HT-29 (cell line): ENCODE measurements around the gene BROX. TPM values are rescaled to one million over a fixed set of nuclear protein-coding genes. Genes with fewer than 3 reads are reported as not detected.
A peak's percentile ranks its signal among the peaks of the same experiment; 100 is the strongest.
"Not testable (repeated sequence)": the region's sequence is repeated elsewhere in the genome, so short reads cannot be mapped to it uniquely, and the experiment has no call there.

Source experiments
- DNase-seq: peaks from one replicate; pipeline ENCODE4 v3.0.0-alpha.2; 2015; ENCODE audit warnings: low spot score
- total RNA-seq: library from RNA; depleted of rRNA; stranded (reverse); fragments of >200 nt; shearing (Covaris generic); gene quantifications from 2 replicates; pipeline ENCODE4 v1.2.3, GENCODE V29; 2014

The BROX gene
- total RNA-seq, 1 experiment from 2014 or later: 21.0 TPM

GRCh38 chr1:222732216-222733159 is 20.1 kb downstream of the BROX start:
- DNase-seq: no peak

- no peak for DNase-seq
Measured at GRCh38 chr1:222734740-222735139, 22.4 kb downstream of the BROX start.

- DNase-seq: no peak
Measured at GRCh38 chr1:222736470-222736869, 24.1 kb downstream of the BROX start.

GRCh38 chr1:222736972-222737371 is 24.6 kb downstream of the BROX start, which contains the start of gene FAM177B:
TSS of gene FAM177B (plus strand) at chr1:222737202. CDS start at chr1:222746546, 9,344 bp downstream.
- peak; percentile 62 for DNase-seq

- no peak for DNase-seq
Measured at GRCh38 chr1:222739465-222739864, 27.1 kb downstream of the BROX start.

- no peak for DNase-seq
Measured at GRCh38 chr1:222739929-222740328, 27.6 kb downstream of the BROX start.

DNA sequence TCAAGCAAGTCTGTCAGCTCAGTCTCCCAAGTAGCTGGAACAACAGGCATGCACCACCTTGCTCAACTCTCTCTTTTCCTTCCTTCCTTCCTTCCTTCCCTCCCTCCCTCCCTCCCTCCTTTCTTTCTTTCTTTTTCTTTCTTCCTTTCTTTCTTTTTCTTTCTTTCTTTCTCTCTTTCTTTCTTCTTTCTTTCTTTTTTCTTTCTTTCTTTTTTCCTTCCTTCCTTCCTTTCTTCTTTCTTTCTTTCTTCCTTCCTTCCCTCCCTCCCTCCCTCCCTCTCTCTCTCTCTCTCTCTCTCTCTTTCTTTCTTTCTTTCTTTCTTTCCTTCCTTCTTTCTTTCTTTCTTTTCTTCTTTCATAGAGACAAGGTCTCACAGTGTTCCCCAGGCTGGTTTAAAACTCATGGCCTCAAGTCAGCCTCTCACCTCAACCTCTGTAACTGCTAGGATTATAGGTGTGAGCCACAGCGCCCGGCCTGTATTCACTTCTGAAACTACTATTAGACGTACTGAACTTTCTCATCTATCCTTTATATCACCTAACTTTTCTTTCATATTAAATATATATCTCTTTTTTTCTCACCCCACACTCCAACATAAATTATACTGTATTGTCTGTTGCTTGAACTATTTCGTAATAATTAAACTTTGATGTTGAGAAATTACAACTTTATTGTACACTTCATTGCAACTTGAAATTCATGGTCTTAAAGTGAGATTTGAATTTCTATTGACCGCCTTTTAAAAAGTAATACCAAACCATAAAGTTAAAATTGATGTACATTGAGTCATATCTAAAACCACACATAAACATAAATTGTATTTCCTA is 29.5 kb downstream of the BROX start:
- not testable (repeated sequence) for DNase-seq

DNA sequence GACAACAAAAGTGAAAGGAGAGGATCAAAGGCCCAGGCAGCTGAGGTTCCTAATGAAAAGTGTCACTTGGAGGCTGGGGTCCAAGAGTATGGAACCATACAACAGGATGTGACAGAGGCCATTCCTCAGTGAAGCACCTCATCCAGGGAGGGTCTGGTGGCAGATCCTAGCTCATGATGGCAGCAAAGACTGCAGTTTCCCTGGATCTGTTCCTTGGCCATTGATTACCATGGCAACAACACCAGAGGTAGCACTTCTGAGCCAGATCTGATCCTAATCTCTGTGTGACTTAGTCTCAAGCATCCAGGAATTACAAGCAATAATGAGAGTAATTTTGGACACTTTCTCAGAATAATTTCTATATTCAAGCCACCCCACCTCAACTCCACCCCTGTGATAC is 37.6 kb downstream of the BROX start:
- DNase-seq: no peak

DNA sequence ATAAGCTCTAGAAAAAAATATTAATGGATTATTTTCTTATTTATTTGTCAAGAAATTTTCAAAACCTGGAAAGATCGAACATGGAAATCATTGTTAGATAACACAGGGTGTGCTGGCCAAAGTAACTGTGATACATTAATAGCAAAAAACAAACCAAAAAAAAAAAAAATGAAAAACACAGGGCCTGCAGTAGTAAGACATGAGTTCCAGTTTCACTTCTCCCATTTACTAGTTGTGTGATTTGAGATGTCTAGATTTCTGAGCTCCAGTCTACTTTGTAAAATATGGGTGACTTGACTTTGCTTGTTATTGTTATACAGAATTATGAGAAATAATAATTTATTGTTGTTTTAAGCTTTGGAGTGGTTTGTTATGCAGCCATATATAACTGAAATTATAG is 38.3 kb downstream of the BROX start:
- DNase-seq: no peak

GRCh38 chr1:222751255-222751654 is 38.9 kb downstream of the BROX start:
- DNase-seq: no peak

DNA sequence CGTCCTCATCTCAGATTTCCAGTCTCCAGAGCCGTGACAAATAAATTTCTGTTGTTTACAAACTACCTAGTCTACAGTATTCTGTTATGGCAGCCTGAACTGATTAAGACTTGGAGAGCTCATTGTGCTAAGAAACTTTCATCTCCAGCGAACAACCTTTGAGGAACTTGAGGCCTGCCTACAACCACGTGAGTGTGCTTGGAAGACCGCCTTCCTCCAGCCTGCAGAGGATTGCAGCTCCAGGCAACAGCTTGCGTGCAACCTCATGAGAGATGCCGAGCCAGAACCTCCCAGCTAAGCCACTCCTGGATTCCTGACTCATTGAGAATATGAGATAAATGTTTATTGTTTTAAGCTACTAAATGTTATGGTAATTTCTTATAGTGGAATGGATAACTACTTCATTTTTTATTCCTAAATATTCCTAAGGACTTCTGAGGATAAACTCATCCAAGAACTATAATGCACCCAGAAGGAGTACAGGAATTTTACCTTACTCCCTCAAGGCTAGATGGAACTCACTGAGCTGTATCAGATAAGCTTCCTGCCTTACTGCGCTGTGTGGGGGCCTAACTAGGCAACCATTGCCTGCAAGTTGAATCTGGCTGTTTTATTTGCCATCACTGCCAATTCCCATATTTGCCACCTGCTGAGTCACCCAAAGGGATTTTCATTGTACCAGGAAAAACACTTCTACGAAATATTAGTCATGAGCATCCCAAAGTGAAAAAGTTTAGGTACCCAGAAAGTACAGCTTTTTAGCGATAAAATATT is 42.2 kb downstream of the BROX start:
- no peak for DNase-seq

DNA sequence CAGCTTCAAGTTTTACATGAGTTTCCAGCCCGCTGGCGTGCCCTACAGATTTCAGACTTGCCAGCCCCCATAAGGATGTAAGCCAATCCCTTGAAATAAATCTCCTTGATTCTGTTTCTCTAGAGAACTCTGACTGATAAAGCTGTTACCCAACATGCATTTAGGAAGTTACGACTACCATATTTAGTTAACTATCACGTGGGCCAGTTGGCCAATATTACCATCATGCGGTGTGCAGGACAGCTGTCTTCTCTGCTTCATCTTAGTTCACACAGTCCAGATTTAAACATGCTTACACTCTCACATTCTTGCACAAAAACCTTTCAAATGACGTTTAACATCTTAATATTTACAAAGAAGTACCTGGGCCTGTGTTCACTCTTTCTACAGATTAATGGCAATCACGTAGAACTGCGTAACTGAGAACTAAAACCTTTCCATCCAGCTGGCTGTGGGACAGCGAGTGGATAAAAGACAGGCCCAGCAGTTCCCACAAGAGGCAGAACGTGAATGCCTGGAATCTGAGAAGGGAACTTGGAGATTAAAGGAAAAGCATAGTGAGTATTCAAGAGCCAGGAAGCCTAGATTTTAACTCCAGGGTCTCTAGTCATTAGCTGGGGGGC is 45.4 kb downstream of the BROX start:
- DNase-seq: no peak

DNA sequence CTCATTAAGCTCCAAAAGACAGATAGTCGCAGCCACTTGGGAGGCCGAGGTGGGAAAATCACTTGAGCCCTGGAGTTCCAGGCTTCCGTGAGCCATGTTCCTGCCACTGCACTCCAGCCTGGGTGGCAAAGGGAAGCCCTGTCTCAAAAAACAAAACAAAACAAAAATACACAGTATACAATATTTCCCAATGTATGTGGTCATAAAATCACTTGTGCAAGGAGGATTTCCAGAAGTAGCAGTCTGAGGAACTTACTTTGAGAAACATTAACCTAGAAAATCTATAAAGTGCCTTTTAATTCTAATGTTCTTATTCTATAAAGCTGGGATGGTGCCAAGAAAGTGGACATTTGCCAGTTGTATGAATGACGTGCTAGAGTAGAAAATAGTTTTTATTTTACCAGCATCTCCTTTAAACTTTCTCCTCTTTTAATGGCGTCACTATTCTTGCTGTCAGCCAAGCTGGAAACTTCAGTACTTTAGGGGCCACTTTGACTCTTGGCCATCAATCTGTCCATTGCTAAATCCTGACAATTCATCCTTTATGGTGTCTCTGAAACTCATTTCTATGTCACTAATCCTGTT is 47.2 kb downstream of the BROX start:
- DNase-seq: no peak

DNA sequence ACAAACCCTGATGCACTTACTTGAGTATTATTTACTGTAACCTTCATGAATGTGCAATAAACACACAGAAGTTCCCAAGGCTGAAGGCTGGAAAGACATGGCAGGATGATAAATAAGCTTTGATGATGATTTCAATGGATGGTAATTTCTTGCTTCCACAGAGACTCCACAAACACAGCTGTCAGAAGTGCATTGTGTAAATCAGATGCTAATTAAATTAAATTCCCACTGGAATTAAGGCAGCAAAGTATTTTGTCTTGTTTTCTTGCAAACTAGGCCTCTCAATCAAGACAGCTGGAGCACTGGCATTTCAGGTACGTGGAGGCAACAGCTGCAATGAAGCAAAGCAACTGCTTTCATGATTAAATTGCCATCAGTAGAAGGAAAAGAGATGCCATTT is 48.7 kb downstream of the BROX start:
- no peak for DNase-seq

DNA sequence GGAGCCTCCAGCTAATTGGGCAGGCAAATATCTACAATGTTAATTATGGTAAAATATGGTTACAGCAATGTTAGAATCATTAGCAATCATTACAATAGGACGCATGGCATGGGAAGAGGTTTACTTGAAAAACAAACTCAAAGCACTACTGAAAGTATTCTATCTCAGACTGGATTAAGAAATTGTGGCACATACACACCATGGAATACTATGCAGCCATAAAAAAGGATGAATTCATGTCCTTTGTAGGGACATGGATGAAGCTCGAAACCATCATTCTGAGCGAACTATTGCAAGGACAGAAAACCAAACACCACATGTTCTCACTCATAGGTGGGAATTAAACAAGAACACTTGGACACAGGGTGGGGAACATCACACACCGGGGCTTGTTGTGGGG is 49.8 kb downstream of the BROX start:
- not testable (repeated sequence) for DNase-seq

GRCh38 chr1:222767152-222767571 is 54.8 kb downstream of the BROX start:
- DNase-seq: no peak

DNA sequence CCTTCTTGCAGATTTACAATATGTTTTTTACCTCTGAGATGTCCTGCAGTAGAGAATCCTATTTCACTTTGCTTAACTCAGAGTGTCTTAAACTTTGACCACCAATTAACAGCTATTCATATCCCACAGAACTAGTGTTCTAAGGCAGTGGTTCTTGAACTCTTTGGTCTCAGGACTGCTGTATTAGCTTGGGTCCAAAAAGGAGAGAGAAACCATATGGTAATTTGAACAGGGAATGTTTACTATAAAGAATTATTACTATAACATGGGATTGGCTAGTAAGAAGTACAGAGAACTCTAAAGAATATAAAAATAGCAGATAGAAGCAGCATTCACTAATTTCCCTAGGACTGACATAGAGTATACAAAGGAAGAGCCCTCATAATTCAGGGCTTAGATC is 56.2 kb downstream of the BROX start:
- DNase-seq: no peak

DNA sequence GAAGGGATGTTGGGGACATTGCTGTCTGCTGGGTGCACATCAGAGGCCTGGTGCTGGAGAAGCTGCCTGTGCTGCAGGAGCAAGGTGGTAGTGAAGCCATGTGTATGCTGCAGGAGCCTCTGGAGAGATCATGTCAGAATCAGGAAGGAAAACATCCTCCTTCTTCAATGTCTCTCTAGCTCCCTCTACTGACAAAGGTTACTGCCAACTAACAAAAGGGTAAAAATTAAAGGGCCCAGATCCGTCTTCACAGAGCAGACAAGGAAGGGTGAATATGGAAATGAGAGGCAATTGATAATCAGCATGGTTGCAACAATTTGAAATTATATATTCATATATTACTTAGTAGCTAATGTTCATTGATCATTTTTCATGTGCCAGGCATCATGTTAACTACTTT is 56.8 kb downstream of the BROX start:
- DNase-seq: no peak

DNA sequence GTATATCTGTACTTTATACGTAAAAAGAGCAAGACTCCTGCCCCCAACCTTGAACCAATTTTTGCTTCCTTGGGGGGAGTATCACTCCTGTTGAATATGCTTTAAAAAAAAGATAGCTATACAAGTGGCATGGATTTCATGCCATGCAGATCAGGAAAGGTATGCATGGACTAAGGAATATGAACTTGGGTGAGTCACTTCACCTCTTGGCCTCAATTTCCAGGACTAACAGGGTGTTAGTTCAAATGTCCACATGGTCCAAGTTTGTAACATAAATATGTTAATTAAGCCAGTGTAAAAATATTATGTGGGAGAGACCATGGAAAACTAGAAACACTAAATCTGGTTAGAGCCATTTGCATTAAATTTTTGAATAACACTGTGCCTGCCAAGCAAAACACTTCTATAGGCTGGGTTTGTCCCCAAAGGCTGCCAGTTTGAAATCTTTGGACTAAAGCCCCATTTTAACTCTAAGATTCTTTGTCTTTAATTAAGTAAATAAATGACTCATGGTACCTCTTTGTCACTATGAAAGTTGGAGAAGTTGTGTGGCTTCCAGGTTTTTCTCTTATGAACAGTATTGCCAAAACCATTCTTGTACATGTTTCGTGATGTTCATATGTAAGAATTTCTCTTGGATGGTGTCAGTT is 57.7 kb downstream of the BROX start:
- DNase-seq: no peak

GRCh38 chr1:222772996-222773379 is 60.6 kb downstream of the BROX start:
- DNase-seq: no peak
